ENCODE results near the gene EEF1AKMT2.

The EEF1AKMT2 gene

GRCh38 chr10:124725171-124725631, 66.5 kb downstream of the EEF1AKMT2 start:
- Histone ChIP-seq H3K4me1 (ENCODE audit: control insufficient read depth, insufficient read depth, low read length) (peaks cover 61% of the 10 kb centered on the region), H3K4me2 (ENCODE audit: low read length) (no peak overlapping the region), H3K4me3 (ENCODE audit: low read length) (no peak overlapping the region), H3K9ac (ENCODE audit: low read depth, low read length) (no peak overlapping the region), H3K9me3 (replicated peaks; ENCODE audit: low read length) (no peaks in the 10 kb centered on the region), H3K36me3 (ENCODE audit: insufficient read depth, low read length) (peaks cover 4% of the 10 kb centered on the region), H3K27me3 (ENCODE audit: control insufficient read depth, insufficient read depth, low read length) (no peaks in the 10 kb centered on the region)

GRCh38 chr10:124724279-124725027, 67.2 kb downstream of the EEF1AKMT2 start:
- peaks cover 4% of the 10 kb centered on the region for H3K36me3 ChIP-seq (ENCODE audit: insufficient read depth, low read length)
- no peaks in the 10 kb centered on the region for H3K9me3 ChIP-seq (replicated peaks; ENCODE audit: low read length)
- H3K4me1 ChIP-seq (ENCODE audit: control insufficient read depth, insufficient read depth, low read length), result peaks cover 65% of the 10 kb centered on the region
- no peak overlapping the region for H3K4me3 ChIP-seq (ENCODE audit: low read length)
- peak overlapping the region; percentile 33 for H3K9ac ChIP-seq (ENCODE audit: low read depth, low read length)
- no peaks in the 10 kb centered on the region for H3K27me3 ChIP-seq (ENCODE audit: control insufficient read depth, insufficient read depth, low read length)
- H3K4me2 ChIP-seq (ENCODE audit: low read length), result peak overlapping the region; percentile 44

- no peaks in the 10 kb centered on the region for H3K27me3 ChIP-seq (ENCODE audit: control insufficient read depth, insufficient read depth, low read length)
- peak overlapping the region; percentile 3 for H3K4me3 ChIP-seq (ENCODE audit: low read length)
- H3K36me3 ChIP-seq (ENCODE audit: insufficient read depth, low read length), result peaks cover 4% of the 10 kb centered on the region
- H3K4me2 ChIP-seq (ENCODE audit: low read length), result peak overlapping the region; percentile 44
- H3K9me3 ChIP-seq (replicated peaks; ENCODE audit: low read length), result no peaks in the 10 kb centered on the region
- peak overlapping the region; percentile 33 for H3K9ac ChIP-seq (ENCODE audit: low read depth, low read length)
- H3K4me1 ChIP-seq (ENCODE audit: control insufficient read depth, insufficient read depth, low read length), result peaks cover 65% of the 10 kb centered on the region
These were observed 67.9 kb downstream of the EEF1AKMT2 start for GRCh38 chr10:124723826-124724225.

GRCh38 chr10:124722798-124723783, 68.6 kb downstream of the EEF1AKMT2 start:
- H3K4me2 ChIP-seq (ENCODE audit: low read length), result peak overlapping the region; percentile 44
- H3K9me3 ChIP-seq (replicated peaks; ENCODE audit: low read length), result no peaks in the 10 kb centered on the region
- H3K36me3 ChIP-seq (ENCODE audit: insufficient read depth, low read length), result peaks cover 4% of the 10 kb centered on the region
- peaks cover 66% of the 10 kb centered on the region for H3K4me1 ChIP-seq (ENCODE audit: control insufficient read depth, insufficient read depth, low read length)
- H3K27me3 ChIP-seq (ENCODE audit: control insufficient read depth, insufficient read depth, low read length), result no peaks in the 10 kb centered on the region
- H3K4me3 ChIP-seq (ENCODE audit: low read length), result peak overlapping the region; percentile 3
- peak overlapping the region; percentile 33 for H3K9ac ChIP-seq (ENCODE audit: low read depth, low read length)

GRCh38 chr10:124721330-124722045, 70.2 kb downstream of the EEF1AKMT2 start:
- Histone ChIP-seq H3K36me3 (ENCODE audit: insufficient read depth, low read length) (peaks cover 4% of the 10 kb centered on the region), H3K27me3 (ENCODE audit: control insufficient read depth, insufficient read depth, low read length) (no peaks in the 10 kb centered on the region), H3K9ac (ENCODE audit: low read depth, low read length) (no peak overlapping the region), H3K4me1 (ENCODE audit: control insufficient read depth, insufficient read depth, low read length) (peaks cover 61% of the 10 kb centered on the region), H3K4me2 (ENCODE audit: low read length) (peak overlapping the region; percentile 1), H3K9me3 (replicated peaks; ENCODE audit: low read length) (no peaks in the 10 kb centered on the region), H3K4me3 (ENCODE audit: low read length) (no peak overlapping the region)

- no peaks in the 10 kb centered on the region for H3K27me3 ChIP-seq (ENCODE audit: control insufficient read depth, insufficient read depth, low read length)
- H3K9ac ChIP-seq (ENCODE audit: low read depth, low read length), result no peak overlapping the region
- H3K4me1 ChIP-seq (ENCODE audit: control insufficient read depth, insufficient read depth, low read length), result peaks cover 53% of the 10 kb centered on the region
- no peak overlapping the region for H3K4me3 ChIP-seq (ENCODE audit: low read length)
- H3K36me3 ChIP-seq (ENCODE audit: insufficient read depth, low read length), result no peaks in the 10 kb centered on the region
- peak overlapping the region; percentile 69 for H3K4me2 ChIP-seq (ENCODE audit: low read length)
- H3K9me3 ChIP-seq (replicated peaks; ENCODE audit: low read length), result no peaks in the 10 kb centered on the region
These were observed 72.4 kb downstream of the EEF1AKMT2 start for GRCh38 chr10:124719213-124719851.

- Histone ChIP-seq H3K9ac (ENCODE audit: low read depth, low read length) (no peak overlapping the region), H3K4me3 (ENCODE audit: low read length) (no peak overlapping the region), H3K4me1 (ENCODE audit: control insufficient read depth, insufficient read depth, low read length) (peaks cover 41% of the 10 kb centered on the region)
These were observed 73.6 kb downstream of the EEF1AKMT2 start for GRCh38 chr10:124717911-124718741.

GRCh38 chr10:124717041-124717757, 74.5 kb downstream of the EEF1AKMT2 start:
- no peak overlapping the region for H3K4me2 ChIP-seq (ENCODE audit: low read length)
- H3K27me3 ChIP-seq (ENCODE audit: control insufficient read depth, insufficient read depth, low read length), result no peaks in the 10 kb centered on the region
- H3K9ac ChIP-seq (ENCODE audit: low read depth, low read length), result no peak overlapping the region
- H3K36me3 ChIP-seq (ENCODE audit: insufficient read depth, low read length), result no peaks in the 10 kb centered on the region
- H3K9me3 ChIP-seq (replicated peaks; ENCODE audit: low read length), result no peaks in the 10 kb centered on the region
- no peak overlapping the region for H3K4me3 ChIP-seq (ENCODE audit: low read length)
- peaks cover 32% of the 10 kb centered on the region for H3K4me1 ChIP-seq (ENCODE audit: control insufficient read depth, insufficient read depth, low read length)

More at GRCh38 chr10:124717911-124718741, 73.6 kb downstream of the EEF1AKMT2 start:
- Histone ChIP-seq H3K36me3 (ENCODE audit: insufficient read depth, low read length) (no peaks in the 10 kb centered on the region), H3K9me3 (replicated peaks; ENCODE audit: low read length) (no peaks in the 10 kb centered on the region), H3K27me3 (ENCODE audit: control insufficient read depth, insufficient read depth, low read length) (no peaks in the 10 kb centered on the region), H3K4me2 (ENCODE audit: low read length) (peak overlapping the region; percentile 69)

- no peaks in the 10 kb centered on the region for H3K36me3 ChIP-seq (ENCODE audit: insufficient read depth, low read length)
- H3K4me2 ChIP-seq (ENCODE audit: low read length), result no peak overlapping the region
- H3K4me3 ChIP-seq (ENCODE audit: low read length), result no peak overlapping the region
- peaks cover 25% of the 10 kb centered on the region for H3K4me1 ChIP-seq (ENCODE audit: control insufficient read depth, insufficient read depth, low read length)
- H3K9ac ChIP-seq (ENCODE audit: low read depth, low read length), result no peak overlapping the region
- H3K27me3 ChIP-seq (ENCODE audit: control insufficient read depth, insufficient read depth, low read length), result no peaks in the 10 kb centered on the region
- H3K9me3 ChIP-seq (replicated peaks; ENCODE audit: low read length), result no peaks in the 10 kb centered on the region
These were observed 75.3 kb downstream of the EEF1AKMT2 start for GRCh38 chr10:124716369-124716768.

GRCh38 chr10:124715439-124715838, 76.2 kb downstream of the EEF1AKMT2 start:
- Histone ChIP-seq H3K27me3 (ENCODE audit: control insufficient read depth, insufficient read depth, low read length) (no peaks in the 10 kb centered on the region), H3K36me3 (ENCODE audit: insufficient read depth, low read length) (no peaks in the 10 kb centered on the region), H3K4me3 (ENCODE audit: low read length) (no peak overlapping the region), H3K9me3 (replicated peaks; ENCODE audit: low read length) (no peaks in the 10 kb centered on the region), H3K9ac (ENCODE audit: low read depth, low read length) (no peak overlapping the region), H3K4me1 (ENCODE audit: control insufficient read depth, insufficient read depth, low read length) (peaks cover 28% of the 10 kb centered on the region), H3K4me2 (ENCODE audit: low read length) (no peak overlapping the region)
